Suprapubic skin (tissue), 4 donors: Measurements from ENCODE around the gene GRID2.

ENCODE experiments used
- EP300 ChIP-seq: sonication (generic); formaldehyde crosslinking; IDR thresholded peaks from one replicate; pipeline ENCODE4 v1.6.1; 2017; ENCODE audit warnings: antibody characterized with exemption
- POLR2A ChIP-seq, 2 donors: fragments of 450-650 bp; IDR thresholded peaks; one replicate each; pipeline ENCODE4 v1.6.1; 2017; ENCODE audit warnings: antibody characterized with exemption in 2 of 2, mild to moderate bottlenecking in 2 of 2, moderate library complexity in 2 of 2
- POLR2AphosphoS5 ChIP-seq, 3 donors: sonication (generic); formaldehyde crosslinking; IDR thresholded peaks; one replicate each; pipeline ENCODE4 v1.6.1; 2017; ENCODE audit warnings: antibody characterized with exemption in 3 of 3
- TF ChIP-seq, protein P1 (sequence below), 2 donors: fragments of 200-600 bp in 1 of 2; fragments of 450-650 bp in 1 of 2; sonication (generic) in 1 of 2; IDR thresholded peaks; one replicate each; pipeline ENCODE4 v1.5.1; 2016 to 2019; ENCODE audit warnings: antibody characterized with exemption in 2 of 2, mild to moderate bottlenecking in 1 of 2, moderate library complexity in 1 of 2

DNA sequence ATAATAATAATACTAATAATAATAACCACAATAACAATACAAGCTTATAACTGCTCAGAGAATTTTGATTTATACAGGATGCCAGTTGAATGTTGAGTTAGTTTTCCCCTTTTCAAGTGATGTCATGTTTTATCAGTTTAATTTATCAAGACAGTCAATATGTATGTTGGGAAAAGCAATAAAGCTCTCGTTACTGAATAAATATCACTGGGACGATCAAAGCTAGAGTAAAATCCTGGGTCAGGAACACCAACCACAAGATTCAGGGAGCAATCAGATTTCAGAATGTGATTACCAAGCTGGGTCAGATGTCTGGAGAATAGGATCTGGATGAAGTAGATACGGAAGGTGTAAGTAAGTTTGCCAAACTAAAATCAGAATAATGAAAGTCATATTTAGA, 179.6 kb downstream of the GRID2 start:
- TF ChIP-seq POLR2A (IDR thresholded peaks at IDR 0.05) (no peak), EP300 (no peak), POLR2AphosphoS5 (IDR thresholded peaks at IDR 0.05) (no peak)
- TF ChIP-seq, protein P1, sequence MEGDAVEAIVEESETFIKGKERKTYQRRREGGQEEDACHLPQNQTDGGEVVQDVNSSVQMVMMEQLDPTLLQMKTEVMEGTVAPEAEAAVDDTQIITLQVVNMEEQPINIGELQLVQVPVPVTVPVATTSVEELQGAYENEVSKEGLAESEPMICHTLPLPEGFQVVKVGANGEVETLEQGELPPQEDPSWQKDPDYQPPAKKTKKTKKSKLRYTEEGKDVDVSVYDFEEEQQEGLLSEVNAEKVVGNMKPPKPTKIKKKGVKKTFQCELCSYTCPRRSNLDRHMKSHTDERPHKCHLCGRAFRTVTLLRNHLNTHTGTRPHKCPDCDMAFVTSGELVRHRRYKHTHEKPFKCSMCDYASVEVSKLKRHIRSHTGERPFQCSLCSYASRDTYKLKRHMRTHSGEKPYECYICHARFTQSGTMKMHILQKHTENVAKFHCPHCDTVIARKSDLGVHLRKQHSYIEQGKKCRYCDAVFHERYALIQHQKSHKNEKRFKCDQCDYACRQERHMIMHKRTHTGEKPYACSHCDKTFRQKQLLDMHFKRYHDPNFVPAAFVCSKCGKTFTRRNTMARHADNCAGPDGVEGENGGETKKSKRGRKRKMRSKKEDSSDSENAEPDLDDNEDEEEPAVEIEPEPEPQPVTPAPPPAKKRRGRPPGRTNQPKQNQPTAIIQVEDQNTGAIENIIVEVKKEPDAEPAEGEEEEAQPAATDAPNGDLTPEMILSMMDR (IDR thresholded peaks at IDR 0.05), result no peak
